HG02798 (cell line): ENCODE measurements around the gene SLC9C2.
"Not testable (repeated sequence)": the region's sequence is repeated elsewhere in the genome, so short reads cannot be mapped to it uniquely, and the experiment has no call there.

Experiments used
- ATAC-seq: cut with Tn5 transposase; IDR thresholded peaks from one replicate; pipeline ENCODE4 v1.9.1; 2021; ENCODE audit warnings: mild to moderate bottlenecking; ENCODE audit not compliant: unreplicated experiment, poor library complexity

The SLC9C2 gene

GRCh38 chr1:173590557-173590956 lies 12.3 kb downstream of the SLC9C2 start:
- ATAC-seq: no peak

- no peak for ATAC-seq
Measured at GRCh38 chr1:173581383-173582079, 21.3 kb downstream of the SLC9C2 start.

GRCh38 chr1:173580658-173581057 lies 22.2 kb downstream of the SLC9C2 start:
- no peak for ATAC-seq

- no peak for ATAC-seq
Measured at GRCh38 chr1:173580071-173580470, 22.8 kb downstream of the SLC9C2 start.

- ATAC-seq: no peak
Measured at GRCh38 chr1:173573596-173573995, 29.3 kb downstream of the SLC9C2 start.

- ATAC-seq: no peak
Measured at GRCh38 chr1:173572201-173572873, 30.5 kb downstream of the SLC9C2 start.

GRCh38 chr1:173570370-173571007 lies 32.4 kb downstream of the SLC9C2 start:
- peak; percentile 93 for ATAC-seq

GRCh38 chr1:173568483-173568882 lies 34.4 kb downstream of the SLC9C2 start:
- ATAC-seq: no peak

GRCh38 chr1:173563846-173564245 lies 39.0 kb downstream of the SLC9C2 start:
- ATAC-seq: not testable (repeated sequence)

- no peak for ATAC-seq
Measured at GRCh38 chr1:173562813-173563212, 40.1 kb downstream of the SLC9C2 start.

- ATAC-seq: no peak
Measured at GRCh38 chr1:173561263-173561662, 41.6 kb downstream of the SLC9C2 start.

- ATAC-seq: no peak
Measured at GRCh38 chr1:173560285-173560880, 42.5 kb downstream of the SLC9C2 start.

- no peak for ATAC-seq
Measured at GRCh38 chr1:173555651-173556305, 47.1 kb downstream of the SLC9C2 start.

GRCh38 chr1:173554541-173555250 lies 48.2 kb downstream of the SLC9C2 start:
- ATAC-seq: no peak

GRCh38 chr1:173554089-173554488 lies 48.8 kb downstream of the SLC9C2 start:
- no peak for ATAC-seq

GRCh38 chr1:173553312-173553711 lies 49.6 kb downstream of the SLC9C2 start:
- no peak for ATAC-seq

- no peak for ATAC-seq
Measured at GRCh38 chr1:173551699-173552098, 51.2 kb downstream of the SLC9C2 start.

GRCh38 chr1:173549813-173550212 lies 53.1 kb downstream of the SLC9C2 start:
- ATAC-seq: no peak

GRCh38 chr1:173545688-173546087 lies 57.2 kb downstream of the SLC9C2 start:
- no peak for ATAC-seq

GRCh38 chr1:173536223-173536622 lies 66.6 kb downstream of the SLC9C2 start:
- no peak for ATAC-seq
